Neural progenitor cell (in vitro differentiated cells): ENCODE results near the gene PSMB2. TPM values are rescaled to one million over a fixed set of nuclear protein-coding genes. Genes with fewer than 3 reads are reported as not detected.

Experiments
- DNase-seq: peaks from one replicate; pipeline ENCODE4 v3.0.0-alpha.2; 2016; ENCODE audit warnings: low spot score
- H2AFZ ChIP-seq: fragments of 200-600 bp; sonication (generic); replicated peaks from 2 replicates; pipeline ENCODE4 v1.6.1; 2016; ENCODE audit warnings: antibody characterized with exemption
- H3F3A ChIP-seq: fragments of 200-600 bp; sonication (generic); 2 replicates; pipeline ENCODE4 v1.6.1; 2016; ENCODE audit warnings: antibody characterized with exemption, low read depth
- H3K27ac ChIP-seq: fragments of 200-600 bp; sonication (generic); 2 replicates; pipeline ENCODE4 v1.5.1; 2016; ENCODE audit warnings: mild to moderate bottlenecking
- H3K27me3 ChIP-seq: fragments of 200-600 bp; sonication (generic); 2 replicates; pipeline ENCODE4 v1.6.1; 2016; ENCODE audit warnings: mild to moderate bottlenecking, moderate library complexity
- H3K36me3 ChIP-seq: fragments of 200-600 bp; sonication (generic); 2 replicates; pipeline ENCODE4 v1.5.1; 2016
- H3K4me1 ChIP-seq: fragments of 200-600 bp; sonication (generic); 2 replicates; pipeline ENCODE4 v1.6.1; 2016; ENCODE audit warnings: mixed run types
- H3K4me2 ChIP-seq: fragments of 200-600 bp; sonication (generic); 2 replicates; pipeline ENCODE4 v1.6.1; 2016
- H3K4me3 ChIP-seq: fragments of 200-600 bp; sonication (generic); 2 replicates; pipeline ENCODE4 v1.5.1; 2016
- H3K79me2 ChIP-seq: fragments of 200-600 bp; sonication (generic); 2 replicates; pipeline ENCODE4 v1.6.1; 2016; ENCODE audit warnings: low read depth
- H3K9ac ChIP-seq: fragments of 200-600 bp; sonication (generic); 2 replicates; pipeline ENCODE4 v1.6.1; 2016
- H3K9me3 ChIP-seq: fragments of 200-600 bp; sonication (generic); 2 replicates; pipeline ENCODE4 v1.5.1; 2016; ENCODE audit warnings: low read depth
- H4K20me1 ChIP-seq: fragments of 200-600 bp; sonication (generic); 2 replicates; pipeline ENCODE4 v1.6.1; 2016; ENCODE audit warnings: low read depth
- H3K27ac Mint-ChIP-seq: 3 replicates; pipeline ENCODE4 v1.8.0; 2021; ENCODE audit warnings: mixed read lengths
- H3K27me3 Mint-ChIP-seq: 2 replicates; pipeline ENCODE4 v1.8.0; 2022; ENCODE audit warnings: low read depth, mild to moderate bottlenecking, inconsistent platforms, moderate library complexity, mixed read lengths; ENCODE audit not compliant: insufficient read depth
- H3K36me3 Mint-ChIP-seq: 3 replicates; pipeline ENCODE4 v1.8.0; 2021; ENCODE audit warnings: mixed read lengths
- H3K4me1 Mint-ChIP-seq: 3 replicates; pipeline ENCODE4 v1.8.0; 2021; ENCODE audit warnings: mixed read lengths
- H3K4me3 Mint-ChIP-seq: 3 replicates; pipeline ENCODE4 v1.8.0; 2021; ENCODE audit warnings: mild to moderate bottlenecking, moderate library complexity, mixed read lengths
- H3K9me3 Mint-ChIP-seq: 3 replicates; pipeline ENCODE4 v1.8.0; 2020; ENCODE audit warnings: mixed read lengths
- CTCF ChIP-seq: fragments of 200-600 bp; sonication (generic); IDR thresholded peaks from 2 replicates; pipeline ENCODE4 v1.5.1; 2017; ENCODE audit warnings: antibody characterized with exemption, mild to moderate bottlenecking
- EZH2 ChIP-seq: fragments of 200-600 bp; sonication (generic); IDR thresholded peaks from 2 replicates; pipeline ENCODE4 v1.6.1; 2017; ENCODE audit warnings: antibody characterized with exemption, mild to moderate bottlenecking, moderate library complexity
- EZH2phosphoT487 ChIP-seq: fragments of 200-600 bp; sonication (generic); IDR thresholded peaks from 2 replicates; pipeline ENCODE4 v1.6.1; 2017; ENCODE audit warnings: antibody characterized with exemption
- total RNA-seq: library from RNA; depleted of rRNA; stranded (reverse); fragments of >200 nt; gene quantifications from 2 replicates; pipeline ENCODE4 v1.2.3, GENCODE V29; 2015; ENCODE audit warnings: low replicate concordance

Gene PSMB2
- total RNA-seq, 1 donor from 2014 or later, result 29.7 TPM

- Histone ChIP-seq H2AFZ (no peak overlapping the region), H3K4me3 (no peak overlapping the region), H3F3A (no peaks in the 10 kb centered on the region), H3K36me3 (no peaks in the 10 kb centered on the region), H3K79me2 (no peaks in the 10 kb centered on the region), H3K9ac (no peak overlapping the region), H3K27me3 (peaks cover 58% of the 10 kb centered on the region), H3K9me3 (no peaks in the 10 kb centered on the region), H3K27ac (no peak overlapping the region), H3K4me2 (no peak overlapping the region), H3K4me1 (no peaks in the 10 kb centered on the region), H4K20me1 (peaks cover 13% of the 10 kb centered on the region)
- no peaks in the 10 kb centered on the region for H3K4me1 Mint-ChIP-seq
- TF ChIP-seq EZH2, result no peak
- TF ChIP-seq EZH2phosphoT487, result no peak
- TF ChIP-seq CTCF, result no peak
- peaks cover 2% of the 10 kb centered on the region for H3K27me3 Mint-ChIP-seq
- H3K27ac Mint-ChIP-seq, result no peak overlapping the region
- no peak for DNase-seq
- H3K36me3 Mint-ChIP-seq, result no peaks in the 10 kb centered on the region
- H3K4me3 Mint-ChIP-seq, result no peak overlapping the region
- H3K9me3 Mint-ChIP-seq, result no peaks in the 10 kb centered on the region
Measured at GRCh38 chr1:35656148-35656862, 15.0 kb upstream of the PSMB2 start.

- H3K27ac Mint-ChIP-seq, result no peak overlapping the region
- no peaks in the 10 kb centered on the region for H3K9me3 Mint-ChIP-seq
- Histone ChIP-seq H3K27me3 (peaks cover 63% of the 10 kb centered on the region), H3K9ac (no peak overlapping the region), H3K4me1 (no peaks in the 10 kb centered on the region), H3K36me3 (no peaks in the 10 kb centered on the region), H3F3A (no peaks in the 10 kb centered on the region), H2AFZ (no peak overlapping the region), H3K27ac (no peak overlapping the region), H3K9me3 (no peaks in the 10 kb centered on the region), H3K4me3 (no peak overlapping the region), H3K79me2 (no peaks in the 10 kb centered on the region), H3K4me2 (no peak overlapping the region), H4K20me1 (peaks cover 4% of the 10 kb centered on the region)
- H3K4me1 Mint-ChIP-seq, result no peaks in the 10 kb centered on the region
- TF ChIP-seq EZH2phosphoT487, result no peak
- no peak for TF ChIP-seq EZH2
- no peak for TF ChIP-seq CTCF
- H3K4me3 Mint-ChIP-seq, result no peak overlapping the region
- DNase-seq, result no peak
- H3K36me3 Mint-ChIP-seq, result no peaks in the 10 kb centered on the region
- peaks cover 7% of the 10 kb centered on the region for H3K27me3 Mint-ChIP-seq
Measured at GRCh38 chr1:35655196-35655595, 13.9 kb upstream of the PSMB2 start.

- H3F3A ChIP-seq, result no peaks in the 10 kb centered on the region
- Mint-ChIP-seq H3K4me1 (no peaks in the 10 kb centered on the region), H3K27ac (no peak overlapping the region), H3K9me3 (no peaks in the 10 kb centered on the region), H3K36me3 (no peaks in the 10 kb centered on the region), H3K4me3 (no peak overlapping the region), H3K27me3 (peaks cover 25% of the 10 kb centered on the region)
- H3K36me3 ChIP-seq, result no peaks in the 10 kb centered on the region
- H2AFZ ChIP-seq, result no peak overlapping the region
- H3K4me2 ChIP-seq, result no peak overlapping the region
- H4K20me1 ChIP-seq, result no peaks in the 10 kb centered on the region
- no peaks in the 10 kb centered on the region for H3K79me2 ChIP-seq
- H3K9me3 ChIP-seq, result no peaks in the 10 kb centered on the region
- H3K4me3 ChIP-seq, result no peak overlapping the region
- TF ChIP-seq CTCF (no peak), EZH2phosphoT487 (no peak), EZH2 (no peak)
- H3K27ac ChIP-seq, result no peak overlapping the region
- no peaks in the 10 kb centered on the region for H3K4me1 ChIP-seq
- no peak overlapping the region for H3K9ac ChIP-seq
- peaks cover 92% of the 10 kb centered on the region for H3K27me3 ChIP-seq
- DNase-seq, result no peak
Measured at GRCh38 chr1:35650416-35650815, 9.1 kb upstream of the PSMB2 start.
